A673 (cell line): ENCODE results near the gene IL1RAP.
"Not testable (repeated sequence)": the region's sequence is repeated elsewhere in the genome, so short reads cannot be mapped to it uniquely, and the experiment has no call there.

Experiments
- CTCF ChIP-seq: fragments of 300-800, 200-600 bp; sonication (generic); conservative IDR thresholded peaks from 2 replicates; pipeline ENCODE4 v1.5.1; 2017; ENCODE audit warnings: low read depth, mild to moderate bottlenecking, antibody characterized with exemption, low read length, moderate library complexity, mixed read lengths
- EZH2 ChIP-seq: fragments of 200-600 bp; sonication (generic); IDR thresholded peaks from 2 replicates; pipeline ENCODE4 v1.6.1; 2017; ENCODE audit warnings: borderline replicate concordance, low read depth, mild to moderate bottlenecking, mixed read lengths, antibody characterized with exemption, low read length; ENCODE audit not compliant: poor library complexity, severe bottlenecking

DNA sequence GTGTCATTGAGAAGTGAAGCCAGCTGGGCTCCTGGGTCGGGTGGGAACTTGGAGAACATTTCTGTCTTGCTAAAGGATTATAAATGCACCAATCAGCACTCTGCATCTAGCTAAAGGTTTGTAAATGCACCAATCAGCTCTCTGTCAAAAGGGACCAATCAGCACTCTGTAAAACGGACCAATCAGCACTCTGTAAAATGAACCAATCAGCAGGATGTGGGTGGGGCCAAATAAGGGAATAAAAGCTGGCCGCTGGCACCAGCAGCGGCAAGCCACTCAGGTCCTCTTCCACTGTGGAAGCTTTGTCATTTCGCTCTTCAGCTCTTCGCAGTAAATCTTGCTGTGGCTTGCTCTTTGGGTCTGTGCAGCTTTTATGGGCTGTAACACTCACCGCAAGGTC is 164.0 kb downstream of the IL1RAP start:
- not testable (repeated sequence) for TF ChIP-seq CTCF, EZH2
